ENCODE measurements around the gene CHADL. TPM values are rescaled to one million over a fixed set of nuclear protein-coding genes. Genes with fewer than 3 reads are reported as not detected.
"Not testable (repeated sequence)": the region's sequence is repeated elsewhere in the genome, so short reads cannot be mapped to it uniquely, and the experiment has no call there.

The CHADL gene
- total RNA-seq, 1 experiment from 2014 or later: 0.33 TPM

GRCh38 chr22:41181349-41182241 lies 59.1 kb downstream of the CHADL start:
- H3K27me3 ChIP-seq (ENCODE audit: control insufficient read depth, insufficient read depth, low read length): no peaks in the 10 kb centered on the region
- no peaks in the 10 kb centered on the region for H3K9me3 ChIP-seq (ENCODE audit: control insufficient read depth, insufficient read depth, low read depth, low read length)
- TF ChIP-seq POLR2AphosphoS5 (IDR thresholded peaks at IDR 0.05; ENCODE audit: low read depth, low read length) (no peak), CTCF (IDR thresholded peaks at IDR 0.05) (no peak), REST (IDR thresholded peaks at IDR 0.05; ENCODE audit: insufficient read depth in 1 of 2, low read depth in 2 of 2, low read length in 1 of 2) (no peak), SIN3A (IDR thresholded peaks at IDR 0.05; ENCODE audit: borderline replicate concordance, insufficient read depth, low read depth, low read length) (no peak), TCF7L2 (IDR thresholded peaks at IDR 0.05; ENCODE audit: low read depth, low read length) (no peak)
- H3K4me1 ChIP-seq (ENCODE audit: control insufficient read depth, insufficient read depth, low read length): no peaks in the 10 kb centered on the region
- in situ Hi-C loops (cut with HindIII; ENCODE audit: low pct_unique_long_range_greater_than_20kb, low sequenced_read_pairs) (no loop called here), intact Hi-C loops (cut with micrococcal nuclease; ENCODE audit: unreplicated experiment) (no loop called here)
- no peak for DNase-seq (ENCODE audit: low read depth, low spot score)
- peak; percentile 40; the same call in 1 of the 2 replicates for ATAC-seq
- ChIA-PET POLR2A (no interaction called here), CTCF (no interaction called here)
- no peak overlapping the region for H3K27ac ChIP-seq (ENCODE audit: low read length)
- H3K36me3 ChIP-seq (ENCODE audit: control insufficient read depth, insufficient read depth, low read length): no peaks in the 10 kb centered on the region; the same call in 1 of the 2 replicates
- BruUV-seq (replicated peaks): no TSS peak
- H3K4me3 ChIP-seq (ENCODE audit: low read depth in 2 of 2, low read length in 2 of 2): no peak overlapping the region

GRCh38 chr22:41180926-41181325 lies 59.8 kb downstream of the CHADL start:
- CTCF ChIA-PET: no interaction called here
- Histone ChIP-seq H3K4me1 (ENCODE audit: control insufficient read depth, insufficient read depth, low read length) (no peaks in the 10 kb centered on the region), H3K4me3 (ENCODE audit: low read depth in 2 of 2, low read length in 2 of 2) (no peak overlapping the region), H3K9me3 (ENCODE audit: control insufficient read depth, insufficient read depth, low read depth, low read length) (no peaks in the 10 kb centered on the region), H3K36me3 (ENCODE audit: control insufficient read depth, insufficient read depth, low read length) (no peaks in the 10 kb centered on the region; the same call in 1 of the 2 replicates), H3K27ac (ENCODE audit: low read length) (no peak overlapping the region), H3K27me3 (ENCODE audit: control insufficient read depth, insufficient read depth, low read length) (no peaks in the 10 kb centered on the region)
- intact Hi-C loops (cut with micrococcal nuclease; ENCODE audit: unreplicated experiment): no loop called here
- no TSS peak for BruUV-seq (replicated peaks)
- in situ Hi-C loops (cut with HindIII; ENCODE audit: low pct_unique_long_range_greater_than_20kb, low sequenced_read_pairs): no loop called here
- POLR2A ChIA-PET: no interaction called here
- TF ChIP-seq CTCF (IDR thresholded peaks at IDR 0.05) (no peak), TCF7L2 (IDR thresholded peaks at IDR 0.05; ENCODE audit: low read depth, low read length) (no peak), POLR2AphosphoS5 (IDR thresholded peaks at IDR 0.05; ENCODE audit: low read depth, low read length) (no peak), REST (IDR thresholded peaks at IDR 0.05; ENCODE audit: insufficient read depth in 1 of 2, low read depth in 2 of 2, low read length in 1 of 2) (no peak), SIN3A (IDR thresholded peaks at IDR 0.05; ENCODE audit: borderline replicate concordance, insufficient read depth, low read depth, low read length) (no peak)
- ATAC-seq (no peak), DNase-seq (ENCODE audit: low read depth, low spot score) (no peak)

GRCh38 chr22:41180362-41180761 lies 60.4 kb downstream of the CHADL start:
- BruUV-seq (replicated peaks); POLR2A ChIA-PET; H3K9me3 ChIP-seq (ENCODE audit: control insufficient read depth, insufficient read depth, low read depth, low read length); H3K27me3 ChIP-seq (ENCODE audit: control insufficient read depth, insufficient read depth, low read length); intact Hi-C loops (cut with micrococcal nuclease; ENCODE audit: unreplicated experiment); H3K4me1 ChIP-seq (ENCODE audit: control insufficient read depth, insufficient read depth, low read length); ATAC-seq; H3K27ac ChIP-seq (ENCODE audit: low read length); CTCF ChIA-PET; in situ Hi-C loops (cut with HindIII; ENCODE audit: low pct_unique_long_range_greater_than_20kb, low sequenced_read_pairs); H3K4me3 ChIP-seq (ENCODE audit: low read depth in 2 of 2, low read length in 2 of 2); H3K36me3 ChIP-seq (ENCODE audit: control insufficient read depth, insufficient read depth, low read length); DNase-seq (ENCODE audit: low read depth, low spot score): not testable (repeated sequence)
